ENCODE measurements around the gene IZUMO1R.
"Not testable (repeated sequence)": the region's sequence is repeated elsewhere in the genome, so short reads cannot be mapped to it uniquely, and the experiment has no call there.

Gene IZUMO1R

DNA sequence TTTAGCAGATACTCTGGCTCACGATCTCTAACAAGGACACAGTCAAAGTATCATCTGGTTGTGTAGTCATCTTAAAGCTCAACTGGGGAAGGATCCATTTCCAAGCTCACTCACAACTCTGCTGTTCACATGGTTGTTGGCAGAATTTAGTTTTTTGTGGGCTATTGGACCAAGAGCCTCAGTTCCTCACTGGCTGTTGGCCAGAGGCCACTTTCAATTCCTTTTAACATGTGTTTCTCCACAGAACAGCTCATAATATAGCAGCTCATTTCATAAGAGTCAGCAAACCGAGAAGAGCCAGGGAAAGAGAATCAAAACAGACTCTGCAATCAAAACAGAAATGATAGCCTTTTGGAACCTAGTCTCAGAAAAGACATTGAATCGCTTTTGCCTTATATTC is 22.6 kb downstream of the IZUMO1R start:
- no peak for DNase-seq

DNA sequence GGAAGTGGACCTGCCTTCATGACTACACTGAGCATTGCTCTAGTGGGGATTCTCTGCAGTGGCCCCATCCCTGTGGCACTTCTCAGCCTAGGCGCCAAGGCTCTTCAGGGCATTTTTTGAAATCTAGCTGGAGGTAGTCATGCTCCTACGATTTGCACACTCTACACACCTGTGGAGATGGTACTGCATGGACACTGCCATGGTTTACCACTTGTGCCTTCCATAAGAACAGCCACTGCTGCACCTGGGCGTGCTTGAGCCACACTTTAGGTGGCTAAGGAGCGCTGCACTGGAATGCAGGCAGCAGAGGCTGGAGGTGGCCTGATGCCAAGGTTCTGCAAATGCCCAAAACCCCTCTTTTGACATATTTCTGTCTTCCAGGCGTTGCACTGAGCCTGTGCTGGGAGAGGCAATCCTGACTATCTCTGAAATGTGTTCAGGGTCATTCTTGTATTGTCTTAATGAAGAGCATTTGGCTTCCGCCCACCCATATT is 24.3 kb downstream of the IZUMO1R start:
- DNase-seq, result no peak

- DNase-seq, result no peak
Measured at GRCh38 chr11:94329501-94329900, 25.1 kb downstream of the IZUMO1R start.

GRCh38 chr11:94330789-94331188 is 26.4 kb downstream of the IZUMO1R start:
- no peak for DNase-seq

DNA sequence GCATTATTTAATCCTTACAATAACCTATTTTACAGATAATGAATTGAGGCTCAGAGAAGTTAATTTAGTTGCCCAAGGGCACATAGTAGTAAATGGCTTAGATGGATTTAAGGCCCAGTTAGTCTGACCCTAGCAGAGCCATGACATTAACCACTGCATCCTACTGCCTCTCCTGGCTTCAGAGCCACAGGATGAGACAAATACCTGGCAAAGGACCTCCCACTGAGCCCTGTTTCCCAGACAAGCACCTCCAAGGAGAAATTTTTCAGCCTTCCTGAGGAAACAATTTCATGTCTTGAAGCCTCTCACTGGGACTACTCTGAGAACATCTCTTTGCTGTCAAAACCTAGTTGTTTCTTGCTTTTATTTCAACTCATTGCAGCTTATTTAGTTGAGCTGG is 28.4 kb downstream of the IZUMO1R start:
- no peak for DNase-seq

DNA sequence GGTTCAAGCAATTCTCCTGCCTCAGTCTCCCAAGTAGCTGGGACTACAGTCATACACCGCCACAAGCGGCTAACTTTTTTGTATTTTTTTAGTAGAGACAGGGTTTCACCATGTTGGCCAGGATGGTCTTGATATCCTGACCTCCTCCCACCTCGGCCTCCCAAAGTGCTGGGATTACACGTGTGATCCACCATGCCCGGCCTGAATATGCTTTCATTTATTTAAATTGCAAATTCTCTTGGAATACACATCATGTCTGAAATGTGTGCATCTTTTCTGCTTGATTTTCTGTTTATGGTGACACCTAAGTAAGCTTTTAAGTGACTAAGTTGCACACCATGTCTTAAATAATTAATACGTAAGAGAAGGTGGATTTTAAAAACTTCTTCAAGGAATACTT is 31.7 kb downstream of the IZUMO1R start:
- no peak for DNase-seq

DNA sequence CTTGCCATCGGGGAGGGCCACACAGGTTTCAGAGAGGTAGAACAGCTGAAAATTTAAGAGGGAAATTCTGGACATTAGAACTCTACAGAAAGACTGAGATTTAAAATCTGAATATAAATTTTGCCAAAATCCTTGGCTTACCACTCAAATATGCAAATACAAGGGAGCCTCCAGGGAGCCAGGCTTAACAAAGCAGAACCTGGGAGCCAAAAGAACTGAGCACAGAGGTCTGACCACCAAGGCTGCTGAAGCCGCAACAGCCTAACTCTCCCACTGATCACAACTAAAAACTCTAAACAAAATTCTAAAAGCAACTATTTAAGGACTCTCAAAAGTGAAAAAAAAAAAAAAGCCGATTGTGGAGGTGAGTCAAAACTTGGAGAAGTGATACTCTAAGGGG is 34.3 kb downstream of the IZUMO1R start:
- DNase-seq, result no peak

GRCh38 chr11:94342250-94342649 is 37.9 kb downstream of the IZUMO1R start:
- DNase-seq, result no peak

- no peak for DNase-seq
Measured at GRCh38 chr11:94343495-94343894, 39.1 kb downstream of the IZUMO1R start.

- not testable (repeated sequence) for DNase-seq
Measured at GRCh38 chr11:94346311-94346710, 41.9 kb downstream of the IZUMO1R start.

DNA sequence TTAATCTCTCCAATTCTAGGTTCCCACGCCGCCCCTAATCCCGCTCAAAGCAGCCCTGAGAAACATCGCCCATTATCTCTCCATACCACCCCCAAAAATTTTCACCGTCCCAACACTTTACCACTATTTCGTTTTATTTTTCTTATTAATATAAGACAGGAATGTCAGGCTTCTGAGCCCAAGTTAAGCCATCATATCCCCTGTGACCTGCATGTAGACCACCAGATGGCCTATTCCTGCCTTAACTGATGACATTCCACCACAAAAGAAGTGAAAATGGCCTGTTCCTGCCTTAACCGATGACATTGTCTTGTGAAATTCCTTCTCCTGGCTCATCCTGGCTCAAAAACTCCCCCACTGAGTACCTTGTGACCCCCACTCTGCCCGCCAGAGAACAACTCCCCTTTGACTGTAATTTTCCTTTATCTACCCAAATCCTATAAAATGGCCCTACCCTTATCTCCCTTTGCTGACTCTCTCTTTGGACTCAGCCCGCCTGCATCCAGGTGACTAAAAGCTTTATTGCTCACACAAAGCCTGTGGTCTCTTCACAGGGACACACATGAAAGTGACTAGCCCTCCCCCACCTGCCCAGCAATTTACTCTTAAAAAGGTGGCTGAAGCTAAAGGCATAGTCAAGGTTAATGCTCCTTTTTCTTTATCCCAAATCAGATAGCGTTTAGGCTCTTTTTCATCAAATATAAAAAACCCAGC is 46.6 kb downstream of the IZUMO1R start:
- not testable (repeated sequence) for DNase-seq
